ENCODE measurements around the gene STK26. TPM values are rescaled to one million over a fixed set of nuclear protein-coding genes. Genes with fewer than 3 reads are reported as not detected.

The STK26 gene
- total RNA-seq, 1 donor from 2014 or later = 10.6 TPM

- no peaks in the 10 kb centered on the region for H3K27me3 ChIP-seq (ENCODE audit: low read depth)
- H3K27ac ChIP-seq = no peak overlapping the region
- peaks cover 5% of the 10 kb centered on the region for H3K4me1 ChIP-seq
- no peak for ATAC-seq
- DNase-seq = no peak
- no peak for TF ChIP-seq CTCF (IDR thresholded peaks at IDR 0.05)
- peak overlapping the region; percentile 0 for H3K4me3 ChIP-seq
- H3K9me3 ChIP-seq = no peaks in the 10 kb centered on the region
- no peaks in the 10 kb centered on the region for H3K36me3 ChIP-seq
- intact Hi-C loops (cut with DNase I) = no loop called here
Measured at GRCh38 chrX:132025041-132025440, 1.9 kb downstream of the STK26 start.

- intact Hi-C loops (cut with DNase I) = no loop called here
Measured at GRCh38 chrX:132030264-132030663, 7.2 kb downstream of the STK26 start.

GRCh38 chrX:132031867-132032266 is 8.8 kb downstream of the STK26 start:
- Histone ChIP-seq H3K27me3 (ENCODE audit: low read depth) (no peaks in the 10 kb centered on the region), H3K9me3 (no peaks in the 10 kb centered on the region), H3K36me3 (no peaks in the 10 kb centered on the region), H3K4me3 (no peak overlapping the region), H3K4me1 (no peaks in the 10 kb centered on the region), H3K27ac (no peak overlapping the region)
- DNase-seq (no peak), ATAC-seq (no peak)
- no peak for TF ChIP-seq CTCF (IDR thresholded peaks at IDR 0.05)
- intact Hi-C loops (cut with DNase I) = no loop called here

More at GRCh38 chrX:132030264-132030663, 7.2 kb downstream of the STK26 start:
- Histone ChIP-seq H3K27me3 (ENCODE audit: low read depth) (no peaks in the 10 kb centered on the region), H3K27ac (no peak overlapping the region), H3K4me1 (no peaks in the 10 kb centered on the region), H3K36me3 (no peaks in the 10 kb centered on the region), H3K4me3 (no peak overlapping the region), H3K9me3 (no peaks in the 10 kb centered on the region)
- ATAC-seq = no peak
- no peak for TF ChIP-seq CTCF (IDR thresholded peaks at IDR 0.05)
- DNase-seq = no peak

DNA sequence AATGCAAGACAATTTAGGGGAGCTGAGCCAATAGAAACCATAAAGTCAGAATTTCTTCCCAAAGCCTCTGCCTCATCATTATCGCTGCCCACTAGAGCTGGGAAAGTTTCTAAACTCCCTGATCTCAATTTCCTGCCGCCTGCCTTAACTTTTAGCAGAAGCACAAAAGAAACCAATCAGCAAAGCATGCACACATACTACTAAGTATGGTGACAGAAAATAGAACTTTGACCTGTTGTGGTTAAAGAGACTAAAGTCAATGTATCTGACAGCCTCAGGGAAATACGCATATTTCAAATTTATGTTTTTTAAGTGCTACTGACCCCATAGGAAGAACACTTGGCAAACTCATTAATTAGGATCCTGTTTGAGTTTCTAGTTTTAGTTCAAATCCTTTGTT is 10.1 kb downstream of the STK26 start:
- Histone ChIP-seq H3K9me3 (no peaks in the 10 kb centered on the region), H3K4me1 (no peaks in the 10 kb centered on the region), H3K27ac (no peak overlapping the region), H3K27me3 (ENCODE audit: low read depth) (no peaks in the 10 kb centered on the region), H3K4me3 (no peak overlapping the region), H3K36me3 (no peaks in the 10 kb centered on the region)
- ATAC-seq (no peak), DNase-seq (no peak)
- intact Hi-C loops (cut with DNase I) = no loop called here
- no peak for TF ChIP-seq CTCF (IDR thresholded peaks at IDR 0.05)

GRCh38 chrX:132034648-132035047 is 11.5 kb downstream of the STK26 start:
- TF ChIP-seq CTCF (IDR thresholded peaks at IDR 0.05) = no peak
- no peaks in the 10 kb centered on the region for H3K27me3 ChIP-seq (ENCODE audit: low read depth)
- ATAC-seq = no peak
- no peak for DNase-seq
- no peak overlapping the region for H3K27ac ChIP-seq
- H3K4me1 ChIP-seq = no peaks in the 10 kb centered on the region
- H3K36me3 ChIP-seq = no peaks in the 10 kb centered on the region
- intact Hi-C loops (cut with DNase I) = no loop called here
- H3K9me3 ChIP-seq = no peaks in the 10 kb centered on the region
- no peak overlapping the region for H3K4me3 ChIP-seq

GRCh38 chrX:132037479-132037993 is 14.4 kb downstream of the STK26 start:
- TF ChIP-seq CTCF (IDR thresholded peaks at IDR 0.05) = no peak
- intact Hi-C loops (cut with DNase I) = no loop called here
- DNase-seq = no peak
- no peaks in the 10 kb centered on the region for H3K9me3 ChIP-seq
- H3K27me3 ChIP-seq (ENCODE audit: low read depth) = no peaks in the 10 kb centered on the region
- H3K4me3 ChIP-seq = no peak overlapping the region
- no peak overlapping the region for H3K27ac ChIP-seq
- ATAC-seq = no peak
- no peaks in the 10 kb centered on the region for H3K4me1 ChIP-seq
- no peaks in the 10 kb centered on the region for H3K36me3 ChIP-seq
